ENCODE measurements around the gene PKM.
A peak's percentile ranks its signal among the peaks of the same experiment; 100 is the strongest.

The PKM gene

DNA sequence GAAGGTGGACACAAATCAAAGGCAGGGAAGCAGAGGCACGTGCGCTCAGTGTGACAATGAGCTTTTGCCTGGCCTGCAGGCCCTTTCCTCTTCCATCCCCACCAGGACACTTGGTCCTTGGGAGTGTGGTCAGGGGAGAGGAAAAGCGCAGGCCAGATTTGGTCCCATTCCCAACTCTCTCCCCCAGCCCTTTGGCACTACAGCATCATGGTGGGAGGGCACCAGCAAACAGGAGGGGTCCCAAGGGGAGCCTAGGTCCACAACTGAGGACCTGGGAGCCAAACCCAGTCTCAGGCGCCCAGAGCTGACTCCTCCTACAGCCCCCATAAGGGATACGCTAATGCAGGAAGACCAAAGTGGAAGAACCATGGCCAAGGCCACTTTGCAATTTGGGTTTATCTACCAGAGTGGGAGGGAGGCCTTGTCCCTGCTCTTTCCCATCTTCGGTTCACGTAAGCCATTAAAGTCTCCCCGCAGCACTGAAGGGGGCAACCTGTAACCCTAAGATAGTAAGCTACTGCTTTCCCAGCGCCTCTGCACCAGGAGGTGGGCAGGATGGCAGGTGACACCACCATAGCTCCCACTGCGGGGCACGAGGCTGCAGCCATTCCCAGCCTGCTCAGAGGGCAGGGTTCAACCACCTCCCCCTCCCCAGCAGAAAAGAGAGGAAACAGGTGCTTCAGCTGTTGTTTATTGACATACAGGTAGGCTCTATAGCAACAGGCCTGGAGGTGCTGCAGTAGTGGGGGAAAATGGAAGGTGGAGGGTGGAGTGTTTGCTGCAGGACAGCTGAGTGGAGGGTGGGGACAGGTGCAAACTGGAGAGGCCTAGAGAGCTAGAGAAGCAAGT is 32.4 kb downstream of the PKM start:
- no peak for DNase-seq (ENCODE audit: low read depth in 2 of 2)
- H3K4me3 ChIP-seq (replicated peaks in 1 of 2; ENCODE audit: low read depth in 2 of 2, low read length in 2 of 2) = no peak overlapping the region
- TF ChIP-seq, protein P1, sequence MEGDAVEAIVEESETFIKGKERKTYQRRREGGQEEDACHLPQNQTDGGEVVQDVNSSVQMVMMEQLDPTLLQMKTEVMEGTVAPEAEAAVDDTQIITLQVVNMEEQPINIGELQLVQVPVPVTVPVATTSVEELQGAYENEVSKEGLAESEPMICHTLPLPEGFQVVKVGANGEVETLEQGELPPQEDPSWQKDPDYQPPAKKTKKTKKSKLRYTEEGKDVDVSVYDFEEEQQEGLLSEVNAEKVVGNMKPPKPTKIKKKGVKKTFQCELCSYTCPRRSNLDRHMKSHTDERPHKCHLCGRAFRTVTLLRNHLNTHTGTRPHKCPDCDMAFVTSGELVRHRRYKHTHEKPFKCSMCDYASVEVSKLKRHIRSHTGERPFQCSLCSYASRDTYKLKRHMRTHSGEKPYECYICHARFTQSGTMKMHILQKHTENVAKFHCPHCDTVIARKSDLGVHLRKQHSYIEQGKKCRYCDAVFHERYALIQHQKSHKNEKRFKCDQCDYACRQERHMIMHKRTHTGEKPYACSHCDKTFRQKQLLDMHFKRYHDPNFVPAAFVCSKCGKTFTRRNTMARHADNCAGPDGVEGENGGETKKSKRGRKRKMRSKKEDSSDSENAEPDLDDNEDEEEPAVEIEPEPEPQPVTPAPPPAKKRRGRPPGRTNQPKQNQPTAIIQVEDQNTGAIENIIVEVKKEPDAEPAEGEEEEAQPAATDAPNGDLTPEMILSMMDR (IDR thresholded peaks at IDR 0.05; ENCODE audit: low read depth, low read length) = no peak

DNA sequence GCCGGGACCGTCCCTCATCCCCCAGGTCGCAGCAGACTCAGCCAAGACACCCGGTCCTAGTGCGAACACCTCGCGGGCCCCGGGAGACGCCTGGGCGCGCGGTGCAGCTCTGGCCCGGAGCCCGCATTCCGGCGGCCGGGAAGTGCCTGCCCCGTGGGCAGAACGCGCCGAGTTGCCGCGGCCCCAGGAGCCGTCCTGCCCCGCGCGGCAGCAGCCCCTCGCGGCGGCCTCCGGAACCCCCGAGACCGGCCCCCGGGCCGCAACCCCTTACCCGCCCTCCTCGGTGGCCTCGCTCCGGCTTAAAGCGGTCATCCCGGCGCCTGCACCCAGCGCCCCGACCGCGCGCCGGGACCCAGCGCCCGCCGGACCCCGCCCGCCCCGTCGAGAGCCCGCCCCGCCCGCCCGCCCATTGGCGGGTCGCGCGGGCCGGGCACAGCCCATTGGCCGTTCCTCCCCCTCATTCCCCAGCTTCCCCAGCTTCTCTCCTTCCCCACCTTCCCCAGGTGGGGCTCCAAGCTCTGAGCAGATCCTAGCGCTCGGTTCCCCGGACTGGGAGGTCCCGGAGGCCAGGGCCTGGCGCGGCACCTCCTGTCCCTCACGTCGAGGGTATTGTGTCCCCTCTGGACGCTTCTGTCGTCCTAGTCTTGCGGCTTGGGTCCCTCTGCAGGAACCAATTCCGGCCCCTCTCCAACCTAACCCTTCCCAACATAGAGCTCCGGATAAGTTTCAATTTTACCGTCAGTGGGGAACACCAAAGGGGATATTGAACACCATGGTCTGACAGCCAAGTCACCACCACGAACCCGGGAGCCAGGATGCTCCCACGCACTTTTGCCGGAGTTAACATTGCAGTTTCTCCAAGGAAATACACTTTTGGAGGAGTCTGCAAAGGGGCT is 33.3 kb downstream of the PKM start, which contains the start of gene GRAMD2A:
TSS of gene GRAMD2A (minus strand) at position 328 of the 896 bp plus-strand sequence.
- TF ChIP-seq, protein P1 (IDR thresholded peaks at IDR 0.05; ENCODE audit: low read depth, low read length) = no peak
- peak; percentile 33 to 42 for DNase-seq (ENCODE audit: low read depth in 2 of 2)
- peak within 1 kb of the TSS; percentile 19 to 22 for H3K4me3 ChIP-seq (replicated peaks in 1 of 2; ENCODE audit: low read depth in 2 of 2, low read length in 2 of 2)

DNA sequence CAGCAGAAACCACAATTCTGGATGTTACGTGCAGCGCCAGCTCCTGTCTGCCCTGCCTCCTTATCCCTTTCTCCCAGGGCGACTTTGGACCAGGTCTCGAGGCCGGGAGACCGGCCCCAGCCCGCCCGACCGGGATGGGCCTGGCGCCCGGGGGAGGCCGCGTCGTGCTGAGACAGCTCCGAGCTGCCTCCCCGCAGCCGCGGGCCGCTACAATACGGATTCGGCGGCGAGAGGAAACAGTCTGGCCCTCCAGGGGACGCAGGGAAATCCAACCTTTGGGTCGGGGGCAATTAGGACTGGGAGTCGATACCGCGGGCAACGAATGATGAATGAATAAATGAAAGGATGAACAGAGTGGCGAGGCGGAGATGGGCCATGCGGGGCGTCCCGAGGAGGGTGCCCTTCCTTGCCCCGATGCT is 33.9 kb downstream of the PKM start:
- TF ChIP-seq, protein P1 (IDR thresholded peaks at IDR 0.05; ENCODE audit: low read depth, low read length) = no peak
- peak overlapping the region; percentile 19 to 22 for H3K4me3 ChIP-seq (replicated peaks in 1 of 2; ENCODE audit: low read depth in 2 of 2, low read length in 2 of 2)
- DNase-seq (ENCODE audit: low read depth in 2 of 2) = peak in 1 of 2 donors; percentile 13

DNA sequence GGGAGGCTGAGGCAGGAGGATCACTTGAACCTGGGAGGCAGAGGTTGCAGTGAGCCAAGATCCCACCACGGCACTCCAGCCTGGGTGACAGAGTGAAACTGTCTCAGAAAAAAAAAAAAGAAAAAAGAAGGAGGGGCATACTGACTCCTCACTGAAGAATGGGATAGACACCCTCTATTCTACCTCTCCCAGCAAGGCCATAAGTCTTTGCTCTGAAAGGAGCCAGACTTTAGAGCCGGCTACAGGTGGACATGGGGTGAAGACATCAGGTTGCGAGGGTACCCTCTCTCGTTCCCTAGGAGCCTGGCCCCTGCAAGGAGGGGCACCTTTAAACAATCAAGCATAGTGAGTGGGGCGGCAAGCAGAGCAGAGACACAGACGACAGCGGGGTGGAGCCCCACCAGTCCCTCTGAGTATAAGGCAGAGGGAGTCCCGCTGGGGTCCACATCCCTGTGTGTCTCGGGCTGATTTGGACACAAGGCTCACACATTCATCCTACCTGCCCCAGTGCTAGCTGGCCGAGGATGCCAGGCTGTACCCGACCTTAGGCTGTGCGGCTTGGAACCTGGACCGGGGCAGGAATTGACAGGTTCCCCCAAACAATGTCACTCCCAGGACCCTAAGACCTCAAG is 34.5 kb downstream of the PKM start:
- DNase-seq (ENCODE audit: low read depth in 2 of 2) = peak in 1 of 2 donors; percentile 19
- H3K4me3 ChIP-seq (replicated peaks in 1 of 2; ENCODE audit: low read depth in 2 of 2, low read length in 2 of 2) = no peak overlapping the region
- TF ChIP-seq, protein P1 (IDR thresholded peaks at IDR 0.05; ENCODE audit: low read depth, low read length) = no peak

DNA sequence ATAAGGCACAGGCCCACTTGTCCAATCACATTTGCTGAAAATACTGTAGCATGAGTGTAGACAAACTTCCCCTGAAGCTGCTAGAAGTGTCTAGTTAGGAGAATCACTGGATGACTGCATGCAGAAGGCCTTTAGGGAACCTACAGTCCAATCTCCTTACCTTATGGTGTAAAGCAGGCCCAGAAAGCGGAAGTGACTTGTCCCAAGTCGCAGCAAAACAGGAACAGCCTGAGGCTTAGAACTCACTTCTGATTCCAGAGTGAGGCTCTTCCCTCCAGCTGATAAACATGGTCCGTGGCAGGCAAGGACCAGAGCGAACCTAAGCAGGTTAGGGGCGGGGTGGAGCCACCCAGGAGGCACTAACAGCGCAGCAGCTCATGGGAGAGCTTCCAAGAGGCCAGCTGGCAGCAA is 35.9 kb downstream of the PKM start:
- TF ChIP-seq, protein P1 (IDR thresholded peaks at IDR 0.05; ENCODE audit: low read depth, low read length) = no peak
- DNase-seq (ENCODE audit: low read depth in 2 of 2) = no peak
- no peak overlapping the region for H3K4me3 ChIP-seq (replicated peaks in 1 of 2; ENCODE audit: low read depth in 2 of 2, low read length in 2 of 2)

DNA sequence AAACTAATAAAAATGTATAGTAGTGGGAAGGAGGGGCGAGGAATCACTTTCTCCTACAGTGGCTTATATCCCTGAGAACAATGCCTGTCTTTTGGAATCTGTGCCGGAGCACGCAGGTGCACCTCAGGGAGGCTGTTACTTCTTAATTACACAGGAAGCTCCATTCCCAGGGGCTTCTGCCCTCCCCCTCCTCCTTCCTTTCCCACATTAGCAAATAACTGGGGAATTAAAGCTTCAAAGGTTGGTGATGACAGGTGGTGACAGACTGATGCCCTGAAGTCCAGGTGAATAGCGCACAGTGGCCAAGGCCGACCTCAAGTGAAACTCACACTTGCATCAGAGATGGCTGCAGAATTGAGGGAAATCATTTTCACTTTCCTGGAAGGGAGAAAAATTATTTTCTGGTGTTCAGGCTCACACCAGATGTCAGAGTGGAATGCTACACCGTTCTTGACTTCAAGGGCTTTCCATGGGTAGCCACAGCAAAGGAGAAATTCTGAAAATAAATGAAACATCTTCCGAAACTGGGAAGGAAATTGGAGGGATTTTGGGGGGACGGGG is 37.1 kb downstream of the PKM start:
- TF ChIP-seq, protein P1 (IDR thresholded peaks at IDR 0.05; ENCODE audit: low read depth, low read length) = no peak
- H3K4me3 ChIP-seq (replicated peaks in 1 of 2; ENCODE audit: low read depth in 2 of 2, low read length in 2 of 2) = no peak overlapping the region
- DNase-seq (ENCODE audit: low read depth in 2 of 2) = no peak

Measured in cardiac fibroblast (primary cell).